Motor neuron (in vitro differentiated cells): ENCODE results near the gene PCK1. TPM values are rescaled to one million over a fixed set of nuclear protein-coding genes. Genes with fewer than 3 reads are reported as not detected.
"Not testable (repeated sequence)": the region's sequence is repeated elsewhere in the genome, so short reads cannot be mapped to it uniquely, and the experiment has no call there.

Experiments
- ATAC-seq, 8 experiments: fragments of 200-7000 bp; cut with Tn5 transposase; replicated peaks in 6 of 8; 2 replicates each; pipeline ENCODE4 v1.8.0; 2021; ENCODE audit warnings: mild to moderate bottlenecking in 8 of 8, moderate library complexity in 8 of 8
- H3K27ac ChIP-seq, 2 donors: fragments of 250-450 bp; sonication (Bioruptor Pico); 2 replicates each; pipeline ENCODE4 v1.9.0; 2021; ENCODE audit warnings: antibody characterized with exemption in 2 of 2, mild to moderate bottlenecking in 2 of 2, moderate library complexity in 1 of 2
- H3K4me1 ChIP-seq, 2 donors: fragments of 250-450 bp; sonication (Bioruptor Pico); replicated peaks in 1 of 2; 2 replicates each; pipeline ENCODE4 v1.6.1; 2021; ENCODE audit warnings: antibody characterized with exemption in 2 of 2, mild to moderate bottlenecking in 2 of 2, moderate library complexity in 1 of 2
- H3K4me3 ChIP-seq, 5 donors: fragments of 250-450 bp; sonication (Bioruptor Pico); 2 replicates each; pipeline ENCODE4 v1.9.0; 2021; ENCODE audit warnings: antibody characterized with exemption in 5 of 5, mild to moderate bottlenecking in 5 of 5, moderate library complexity in 4 of 5
- WGBS, 10 experiments: fragments of 450-650 bp; shearing (Covaris generic); methylation state at CpG; one replicate each; pipeline ENCODE4 v1.0.0; 2022; 5-methylcytosine and 5-hydroxymethylcytosine counted together
- in situ Hi-C, 9 experiments: fragments of 400-800 bp; cut with MboI; loops; one replicate each; pipeline ENCODE4 v1.15.0; 2021; ENCODE audit warnings: low sequenced_read_pairs in 9 of 9, low pct_unique_long_range_greater_than_20kb in 2 of 9; ENCODE audit not compliant: unreplicated experiment in 9 of 9
- total RNA-seq, 8 experiments: library from RNA; unstranded; fragments of 300-600 nt; gene quantifications; 2 replicates each; pipeline versions ENCODE4 v1.2.3 to v1.2.4, GENCODE V29; 2022

The PCK1 gene
- total RNA-seq, result 1 to 10 TPM in 1 of 8 experiments, under 1 TPM in 5, not detected in 2; 0.22 to 1.3 (median 0.39) TPM

DNA sequence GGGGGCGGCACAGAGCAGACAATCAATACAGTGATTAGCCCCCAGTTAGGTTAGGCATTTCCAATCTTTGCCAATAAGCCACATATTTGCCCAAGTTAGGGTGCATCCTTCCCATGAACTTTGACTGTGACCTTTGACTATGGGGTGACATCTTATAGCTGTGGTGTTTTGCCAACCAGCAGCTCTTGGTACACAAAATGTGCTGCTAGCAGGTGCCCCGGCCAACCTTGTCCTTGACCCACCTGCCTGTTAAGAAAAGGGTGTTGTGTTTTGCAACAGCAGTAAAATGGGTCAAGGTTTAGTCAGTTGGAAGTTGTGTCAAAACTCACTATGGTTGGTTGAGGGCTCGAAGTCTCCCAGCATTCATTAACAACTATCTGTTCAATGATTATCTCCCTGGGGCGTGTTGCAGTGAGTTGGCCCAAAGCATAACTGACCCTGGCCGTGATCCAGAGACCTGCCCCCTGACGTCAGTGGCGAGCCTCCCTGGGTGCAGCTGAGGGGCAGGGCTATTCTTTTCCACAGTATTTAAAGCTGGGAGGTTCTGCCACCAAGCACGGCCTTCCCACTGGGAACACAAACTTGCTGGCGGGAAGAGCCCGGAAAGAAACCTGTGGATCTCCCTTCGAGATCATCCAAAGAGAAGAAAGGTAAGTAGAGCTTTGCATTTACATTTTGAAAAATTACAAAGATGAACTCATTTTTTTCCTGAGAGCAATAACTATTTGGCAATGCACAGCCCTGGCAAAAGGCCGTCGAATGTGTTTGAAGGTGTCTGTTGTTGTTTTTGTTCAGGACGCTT lies at the start of gene PCK1:
Gene PCK1, plus strand, starts transcription at position 557 of the 802 bp plus-strand sequence. CDS start 302 bp downstream, outside the sequence.
- Histone ChIP-seq H3K27ac (no peak within 1 kb of the TSS), H3K4me3 (no peak within 1 kb of the TSS), H3K4me1 (peaks cover 0 to 8% of the 10 kb centered on the region in 2 donors)
- in situ Hi-C loops, result no loop called here
- ATAC-seq, result peak in 6 of 8 experiments; percentile 40 to 100 (median 67)
- 20 to 87% (median 61%) methylated on average over 1 to 12 of the region's 14 CpGs; no CpG with 5 or more reads in 2 of the 10 experiments for WGBS, 10 experiments

DNA sequence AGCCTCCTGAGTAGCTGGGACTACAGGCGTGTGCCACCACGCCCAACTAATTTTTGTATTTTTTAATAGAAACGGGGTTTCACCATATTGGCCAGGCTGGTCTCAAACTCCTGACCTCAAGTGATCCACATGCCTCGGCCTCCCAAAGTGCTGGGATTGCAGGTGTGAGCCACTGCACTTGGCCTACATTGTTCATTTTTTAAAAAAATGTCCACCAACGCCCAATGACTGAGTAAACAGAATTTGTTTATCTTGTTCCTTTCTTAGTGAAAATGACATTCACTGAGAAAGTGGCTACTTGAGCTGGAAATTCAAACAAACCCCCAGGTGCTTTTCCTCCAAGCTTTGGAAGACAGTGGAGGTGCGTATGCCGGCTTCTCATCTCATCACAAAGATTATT lies 49.2 kb upstream of the PCK1 start:
- ATAC-seq, H3K4me1 ChIP-seq, H3K4me3 ChIP-seq, H3K27ac ChIP-seq: not testable (repeated sequence)
- WGBS, 10 experiments, result 67 to 100% (median 80%) methylated on average over 2 to 5 of the region's 7 CpGs; no CpG with 5 or more reads in 5 of the 10 experiments
- in situ Hi-C loops, result loop anchor here (5.0 to 25.0 kb wide), 5 partner anchors 81 to 703 kb away; no protein-coding TSS in a partner anchor

DNA sequence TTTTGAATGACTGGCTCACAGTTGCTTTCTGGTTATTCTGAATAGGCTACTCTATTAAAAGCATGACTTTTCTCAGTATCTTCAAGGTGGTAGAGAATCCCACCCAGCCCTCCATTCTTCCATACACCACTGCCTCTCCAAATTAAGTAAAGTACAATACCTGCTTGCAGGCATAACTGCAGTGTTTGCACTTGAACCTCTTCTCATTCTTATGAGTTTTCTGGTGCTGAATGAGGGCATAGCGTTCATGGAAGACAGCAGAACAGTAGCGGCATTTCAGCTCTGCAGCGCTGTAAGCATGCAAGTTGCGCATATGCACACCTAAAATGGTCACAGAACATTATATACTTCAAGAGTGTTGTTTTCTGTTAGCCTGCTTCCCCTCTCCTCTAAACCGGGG lies 48.5 kb upstream of the PCK1 start:
- WGBS, 10 experiments, result 40 to 74% (median 72%) methylated on average over 2 to 5 of the region's 5 CpGs; no CpG with 5 or more reads in 5 of the 10 experiments
- ATAC-seq, result peak in 2 of 8 experiments; percentile 16 to 33

DNA sequence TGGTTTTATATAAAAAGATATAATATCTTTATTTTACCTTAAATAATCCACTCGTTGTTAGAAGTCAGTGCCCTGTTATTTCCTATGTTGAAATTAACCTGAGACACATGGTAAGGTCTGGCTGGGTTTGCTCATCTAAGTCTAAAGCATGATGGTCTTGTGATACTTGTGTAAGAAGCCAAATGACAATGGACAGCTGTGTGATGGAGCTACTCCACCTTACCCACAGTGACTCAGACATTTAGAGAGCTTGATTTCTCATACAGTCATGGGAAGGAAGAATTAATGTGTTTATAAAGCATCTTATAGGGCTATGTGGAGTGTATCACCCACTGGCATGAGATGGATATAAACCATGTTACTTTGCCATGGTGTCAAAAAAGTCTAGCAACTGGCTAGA lies 47.7 kb upstream of the PCK1 start:
- Histone ChIP-seq H3K4me3 (no peak overlapping the region), H3K27ac (no peak overlapping the region), H3K4me1 (peaks cover 0 to 2% of the 10 kb centered on the region in 2 donors)
- ATAC-seq, result peak in 7 of 8 experiments; percentile 19 to 74 (median 46)
- in situ Hi-C loops, result loop anchor here (5.0 to 25.0 kb wide), 5 partner anchors 79 to 702 kb away; no protein-coding TSS in a partner anchor
- WGBS, 10 experiments, result 0 to 100% (median 69%) methylated on average over 1 of the region's 1 CpG; no CpG with 5 or more reads in 2 of the 10 experiments

More for the DNA sequence above, 48.5 kb upstream of the PCK1 start:
- in situ Hi-C loops, result loop anchor here (5.0 to 25.0 kb wide), 5 partner anchors 80 to 702 kb away; no protein-coding TSS in a partner anchor
- Histone ChIP-seq H3K4me1 (peaks cover 0 to 2% of the 10 kb centered on the region in 2 donors), H3K27ac (no peak overlapping the region), H3K4me3 (no peak overlapping the region)

DNA sequence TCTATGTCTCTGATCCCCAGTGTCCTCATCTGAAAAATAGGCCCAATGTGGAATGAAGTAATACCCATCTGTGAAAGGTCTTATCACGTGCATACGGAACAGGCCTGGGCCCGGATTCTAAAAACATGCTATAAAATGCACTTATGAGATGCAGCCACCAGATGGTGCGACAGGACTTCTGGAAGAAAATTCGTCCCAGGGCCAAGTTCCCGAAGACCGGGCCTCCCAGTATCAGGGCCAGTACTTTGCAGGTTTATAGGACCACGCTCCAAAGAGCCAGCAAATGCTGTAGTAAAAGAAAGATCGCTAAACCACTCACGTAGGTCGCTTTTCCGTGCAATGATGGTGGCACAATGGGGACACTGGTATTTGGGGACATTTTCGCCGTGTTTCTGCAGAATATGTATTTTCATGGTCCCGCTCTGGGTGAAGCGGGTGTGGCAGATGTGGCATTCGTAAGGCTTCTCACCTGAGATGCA lies 46.6 kb upstream of the PCK1 start:
- H3K4me3 ChIP-seq, result no peak overlapping the region
- H3K4me1 ChIP-seq, result peaks cover 0 to 2% of the 10 kb centered on the region in 2 donors
- WGBS, 10 experiments, result 0 to 45% (median 15%) methylated on average over 2 to 13 of the region's 17 CpGs
- H3K27ac ChIP-seq, result no peak overlapping the region
- in situ Hi-C loops, result loop anchor here (5.0 to 25.0 kb wide), 5 partner anchors 78 to 700 kb away; no protein-coding TSS in a partner anchor
- peak; percentile 49 to 80 (median 72) for ATAC-seq

DNA sequence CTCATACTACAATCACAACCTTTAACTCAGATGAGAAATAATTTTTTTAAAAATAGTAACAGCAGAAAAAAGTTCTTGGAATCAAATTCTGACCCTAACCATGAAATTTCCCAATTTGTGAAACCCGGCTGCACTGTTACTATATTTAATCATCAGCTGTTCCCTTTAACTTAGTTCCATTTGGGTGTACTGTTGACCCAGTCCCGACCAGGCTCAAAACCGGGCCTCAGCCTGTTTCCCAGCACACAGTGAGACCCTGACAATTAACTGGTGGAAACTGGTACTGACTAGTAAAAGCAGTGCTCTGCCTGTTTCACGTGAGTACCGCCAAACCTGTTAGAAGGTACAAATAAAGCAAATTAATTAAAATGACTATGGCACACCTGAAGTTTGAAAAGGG lies 43.0 kb upstream of the PCK1 start:
- peaks cover 0 to 6% of the 10 kb centered on the region in 2 donors for H3K4me1 ChIP-seq
- no peak for ATAC-seq
- WGBS, 10 experiments, result 65 to 100% (median 88%) methylated on average over 1 to 5 of the region's 5 CpGs; no CpG with 5 or more reads in 1 of the 10 experiments
- no peak overlapping the region for H3K4me3 ChIP-seq
- in situ Hi-C loops, result loop anchor here (5.0 to 25.0 kb wide), 5 partner anchors 74 to 697 kb away; no protein-coding TSS in a partner anchor
- no peak overlapping the region for H3K27ac ChIP-seq

DNA sequence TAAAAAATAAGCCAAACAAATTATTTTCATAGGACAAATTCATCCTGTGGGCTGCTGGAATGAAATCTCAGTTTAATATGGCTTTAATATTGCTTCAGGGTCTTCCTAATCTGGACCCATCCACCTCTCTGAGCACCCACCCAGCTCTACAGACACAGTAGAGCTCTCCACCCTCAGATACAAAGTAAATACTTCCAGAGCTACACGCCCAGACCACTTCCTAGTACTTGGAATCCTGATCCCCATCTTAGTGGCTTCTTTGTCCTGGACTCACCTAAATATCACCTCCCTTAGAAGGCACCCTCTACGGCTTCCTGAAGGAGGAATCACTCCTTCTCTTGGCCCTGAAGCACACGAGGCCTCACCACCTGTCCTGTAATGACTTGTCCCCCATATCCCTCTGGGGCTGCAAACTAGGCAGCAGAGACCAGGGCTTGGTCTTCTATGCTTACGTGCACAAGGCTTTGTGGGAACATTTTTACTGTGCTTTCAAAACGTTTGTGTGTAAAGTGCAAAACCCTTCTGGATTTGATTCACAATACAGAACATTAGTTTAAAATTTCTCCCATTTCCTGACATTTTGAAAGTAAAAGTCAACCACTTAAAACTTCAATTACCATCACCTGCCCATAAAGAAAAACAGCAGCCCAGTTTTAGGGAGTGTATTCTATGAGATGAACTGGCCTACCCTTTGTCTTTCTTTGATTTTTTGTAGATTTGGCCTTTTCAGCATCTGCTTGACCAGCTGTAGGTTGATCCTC lies 38.4 kb upstream of the PCK1 start:
- Histone ChIP-seq H3K4me1 (peaks cover 8 to 21% of the 10 kb centered on the region in 2 donors), H3K27ac (no peak overlapping the region), H3K4me3 (no peak overlapping the region)
- in situ Hi-C loops, result loop anchor here in 6 of 9 experiments (5.0 to 25.0 kb wide), 2 partner anchors 70 to 690 kb away; no protein-coding TSS in a partner anchor
- WGBS, 10 experiments, result 24 to 100% (median 47%) methylated on average over 1 to 5 of the region's 5 CpGs; no CpG with 5 or more reads in 3 of the 10 experiments
- ATAC-seq, result no peak

DNA sequence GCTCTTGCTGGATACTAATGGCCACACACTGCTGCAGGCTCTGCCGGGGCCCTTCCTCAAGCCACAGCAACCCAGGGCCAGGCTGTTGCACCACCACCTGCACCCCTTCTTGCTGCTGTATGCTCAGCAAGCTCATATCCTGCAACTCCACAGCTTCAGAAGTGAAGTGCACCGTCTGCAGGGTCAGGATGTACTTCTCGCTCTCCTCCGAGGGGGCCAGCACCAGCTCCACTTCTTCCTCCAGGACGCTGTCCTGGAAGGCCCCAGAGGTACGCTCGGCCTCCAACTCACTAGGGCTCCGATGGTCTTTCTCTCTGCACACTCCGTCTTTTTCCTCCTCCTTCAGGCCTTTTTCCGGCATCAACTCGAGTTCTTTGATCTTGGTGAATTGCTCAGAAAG lies 37.1 kb upstream of the PCK1 start:
- H3K4me3 ChIP-seq, result no peak overlapping the region
- in situ Hi-C loops, result loop anchor here in 6 of 9 experiments (5.0 to 25.0 kb wide), 2 partner anchors 69 to 689 kb away; no protein-coding TSS in a partner anchor
- H3K4me1 ChIP-seq, result peaks cover 8 to 26% of the 10 kb centered on the region in 2 donors
- no peak overlapping the region for H3K27ac ChIP-seq
- peak in 2 of 8 experiments; percentile 4 to 8 for ATAC-seq
- 67 to 100% (median 85%) methylated on average over 1 to 9 of the region's 11 CpGs; no CpG with 5 or more reads in 3 of the 10 experiments for WGBS, 10 experiments

DNA sequence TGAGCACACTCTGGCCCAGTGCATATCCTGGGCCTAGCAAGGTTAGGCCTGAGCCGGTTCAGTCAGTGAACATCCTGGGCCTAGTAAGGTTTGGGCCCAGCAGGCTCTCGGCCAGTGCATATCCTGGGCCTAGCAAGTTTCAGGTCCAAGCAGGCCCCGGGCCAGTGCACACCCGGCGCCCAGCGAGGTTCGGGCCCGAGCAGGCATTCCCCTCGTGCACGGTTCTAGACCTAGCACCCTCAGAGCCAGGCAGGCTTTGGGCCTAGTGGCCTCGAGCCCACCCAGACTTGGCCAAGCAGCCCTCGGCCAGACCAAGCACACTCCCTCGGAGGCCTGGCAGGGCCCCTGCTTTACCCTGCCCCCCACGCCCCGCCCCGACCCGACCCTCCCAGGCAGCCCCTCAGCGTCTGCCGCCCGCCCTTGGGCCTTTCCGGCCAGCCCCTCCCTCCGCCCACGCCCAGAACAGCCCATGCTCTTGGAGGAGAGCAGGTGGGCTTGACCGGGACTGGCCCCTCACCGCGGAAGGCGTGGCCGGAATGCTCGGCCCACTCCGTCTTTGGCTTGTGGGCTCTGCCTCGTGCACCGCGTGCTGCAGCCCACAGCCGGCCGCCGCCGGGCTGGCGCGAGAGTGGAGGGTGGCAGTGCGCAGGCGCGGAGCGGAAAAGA lies 36.3 kb upstream of the PCK1 start, which contains the start of gene CTCFL:
Gene CTCFL, minus strand, starts transcription at position 630 of the 666 bp plus-strand sequence. CDS start 935 bp downstream, outside the sequence.
- 100% methylated on average over 1 of the region's 43 CpGs; no CpG with 5 or more reads in 9 of the 10 experiments for whole genome bisulfite sequencing, 10 experiments
- Histone ChIP-seq H3K4me1 (peaks cover 8 to 26% of the 10 kb centered on the region in 2 donors), H3K27ac (no peak within 1 kb of the TSS), H3K4me3 (no peak within 1 kb of the TSS)
- in situ Hi-C loops, result loop anchor here in 6 of 9 experiments (5.0 to 25.0 kb wide), 2 partner anchors 68 to 688 kb away; no protein-coding TSS in a partner anchor
- ATAC-seq, result peak in 3 of 8 experiments; percentile 25 to 57 (median 46)

DNA sequence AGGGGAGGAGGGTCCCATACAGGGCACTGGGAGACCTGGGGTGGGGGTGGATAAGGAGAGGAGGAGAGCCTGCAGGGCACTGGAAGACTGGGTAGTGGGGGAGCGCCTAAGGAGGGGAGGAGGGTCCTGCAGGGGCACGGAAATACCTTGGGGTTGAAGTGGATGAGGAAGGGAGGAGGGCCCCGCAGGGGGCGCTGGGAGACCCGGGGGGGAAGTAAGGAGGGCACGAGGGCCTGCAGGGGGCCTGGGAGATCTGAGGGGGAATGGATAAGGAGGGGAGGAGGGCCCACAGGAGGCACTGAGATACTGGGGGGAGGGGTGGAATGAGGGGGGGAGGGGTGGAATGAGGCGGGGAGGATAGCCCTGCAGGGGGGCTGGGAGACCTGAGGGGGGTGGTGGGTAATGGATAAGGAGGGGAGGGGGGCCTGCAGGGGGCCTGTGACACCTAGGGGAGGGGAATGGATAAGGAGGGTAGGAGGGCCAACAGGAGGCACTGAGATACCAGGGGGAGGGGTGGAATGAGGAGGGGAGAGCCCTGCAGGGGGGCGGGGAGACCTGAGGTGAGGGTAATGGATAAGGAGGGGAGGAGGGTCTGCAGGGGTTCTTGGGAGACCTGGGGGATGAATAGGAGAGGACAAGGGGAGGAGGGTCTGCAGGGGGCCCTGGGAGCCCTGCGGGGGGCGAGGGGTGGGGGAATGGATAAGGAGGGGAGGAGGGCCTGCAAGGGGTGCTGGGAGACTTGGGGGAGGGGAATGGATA lies 35.4 kb upstream of the PCK1 start:
- H3K27ac ChIP-seq, result no peak overlapping the region
- WGBS, 10 experiments, result no CpG with 5 or more reads among the region's 10 CpGs
- peaks cover 8 to 26% of the 10 kb centered on the region in 2 donors for H3K4me1 ChIP-seq
- no peak overlapping the region for H3K4me3 ChIP-seq
- ATAC-seq, result peak in 3 of 8 experiments; percentile 40 to 64 (median 63)
- in situ Hi-C loops, result no loop called here

DNA sequence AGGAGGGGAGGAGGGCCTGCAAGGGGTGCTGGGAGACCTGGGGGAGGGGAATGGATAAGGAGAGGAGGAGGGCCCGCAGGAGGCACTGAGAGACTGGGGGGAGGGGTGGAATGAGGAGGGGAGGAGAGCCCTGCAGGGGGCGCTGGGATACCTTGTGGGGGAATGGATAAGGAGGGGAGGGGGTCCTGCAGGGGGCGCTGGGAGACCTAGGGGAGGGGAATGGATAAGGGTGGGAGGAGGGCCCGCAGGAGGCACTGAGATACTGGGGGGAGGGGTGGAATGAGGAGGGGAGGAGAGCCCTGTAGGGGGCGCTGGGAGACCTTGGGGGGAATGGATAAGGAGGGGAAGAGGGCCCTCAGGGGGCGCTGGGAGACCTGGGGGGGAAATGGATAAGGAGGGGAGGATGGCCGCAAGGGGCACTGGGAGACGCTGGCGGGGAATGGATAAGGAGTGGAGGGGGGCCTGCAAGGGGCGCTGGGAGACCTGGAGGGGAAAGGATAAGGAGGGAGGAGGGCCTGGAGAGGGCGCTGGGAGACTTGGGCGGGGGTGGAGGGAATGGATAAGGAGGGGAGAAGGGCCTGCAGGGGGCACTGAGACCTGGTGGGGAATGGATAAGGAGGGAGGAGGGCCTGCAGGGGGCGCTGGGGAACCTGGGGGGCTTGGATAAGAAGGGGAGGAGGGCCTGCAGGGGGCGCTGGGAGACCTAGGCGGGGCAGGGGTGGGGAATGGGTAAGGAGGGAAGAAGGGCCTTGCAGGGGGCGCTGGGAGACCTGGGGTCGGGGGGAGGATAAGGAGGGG lies 34.6 kb upstream of the PCK1 start:
- no CpG with 5 or more reads among the region's 17 CpGs for WGBS, 10 experiments
- ATAC-seq, result peak in 5 of 8 experiments; percentile 22 to 60 (median 36)
- peaks cover 8 to 26% of the 10 kb centered on the region in 2 donors for H3K4me1 ChIP-seq
- H3K27ac ChIP-seq, result no peak overlapping the region
- no peak overlapping the region for H3K4me3 ChIP-seq
- in situ Hi-C loops, result no loop called here
